HK-2 (cell line): Measurements from ENCODE around the gene EIF3C.
"Not testable (repeated sequence)": the region's sequence is repeated elsewhere in the genome, so short reads cannot be mapped to it uniquely, and the experiment has no call there.

Source experiments
- DNase-seq: peaks from one replicate; pipeline ENCODE4 v3.0.0-alpha.2; 2018; ENCODE audit not compliant: unreplicated experiment

The EIF3C gene, protein sequence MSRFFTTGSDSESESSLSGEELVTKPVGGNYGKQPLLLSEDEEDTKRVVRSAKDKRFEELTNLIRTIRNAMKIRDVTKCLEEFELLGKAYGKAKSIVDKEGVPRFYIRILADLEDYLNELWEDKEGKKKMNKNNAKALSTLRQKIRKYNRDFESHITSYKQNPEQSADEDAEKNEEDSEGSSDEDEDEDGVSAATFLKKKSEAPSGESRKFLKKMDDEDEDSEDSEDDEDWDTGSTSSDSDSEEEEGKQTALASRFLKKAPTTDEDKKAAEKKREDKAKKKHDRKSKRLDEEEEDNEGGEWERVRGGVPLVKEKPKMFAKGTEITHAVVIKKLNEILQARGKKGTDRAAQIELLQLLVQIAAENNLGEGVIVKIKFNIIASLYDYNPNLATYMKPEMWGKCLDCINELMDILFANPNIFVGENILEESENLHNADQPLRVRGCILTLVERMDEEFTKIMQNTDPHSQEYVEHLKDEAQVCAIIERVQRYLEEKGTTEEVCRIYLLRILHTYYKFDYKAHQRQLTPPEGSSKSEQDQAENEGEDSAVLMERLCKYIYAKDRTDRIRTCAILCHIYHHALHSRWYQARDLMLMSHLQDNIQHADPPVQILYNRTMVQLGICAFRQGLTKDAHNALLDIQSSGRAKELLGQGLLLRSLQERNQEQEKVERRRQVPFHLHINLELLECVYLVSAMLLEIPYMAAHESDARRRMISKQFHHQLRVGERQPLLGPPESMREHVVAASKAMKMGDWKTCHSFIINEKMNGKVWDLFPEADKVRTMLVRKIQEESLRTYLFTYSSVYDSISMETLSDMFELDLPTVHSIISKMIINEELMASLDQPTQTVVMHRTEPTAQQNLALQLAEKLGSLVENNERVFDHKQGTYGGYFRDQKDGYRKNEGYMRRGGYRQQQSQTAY

DNA sequence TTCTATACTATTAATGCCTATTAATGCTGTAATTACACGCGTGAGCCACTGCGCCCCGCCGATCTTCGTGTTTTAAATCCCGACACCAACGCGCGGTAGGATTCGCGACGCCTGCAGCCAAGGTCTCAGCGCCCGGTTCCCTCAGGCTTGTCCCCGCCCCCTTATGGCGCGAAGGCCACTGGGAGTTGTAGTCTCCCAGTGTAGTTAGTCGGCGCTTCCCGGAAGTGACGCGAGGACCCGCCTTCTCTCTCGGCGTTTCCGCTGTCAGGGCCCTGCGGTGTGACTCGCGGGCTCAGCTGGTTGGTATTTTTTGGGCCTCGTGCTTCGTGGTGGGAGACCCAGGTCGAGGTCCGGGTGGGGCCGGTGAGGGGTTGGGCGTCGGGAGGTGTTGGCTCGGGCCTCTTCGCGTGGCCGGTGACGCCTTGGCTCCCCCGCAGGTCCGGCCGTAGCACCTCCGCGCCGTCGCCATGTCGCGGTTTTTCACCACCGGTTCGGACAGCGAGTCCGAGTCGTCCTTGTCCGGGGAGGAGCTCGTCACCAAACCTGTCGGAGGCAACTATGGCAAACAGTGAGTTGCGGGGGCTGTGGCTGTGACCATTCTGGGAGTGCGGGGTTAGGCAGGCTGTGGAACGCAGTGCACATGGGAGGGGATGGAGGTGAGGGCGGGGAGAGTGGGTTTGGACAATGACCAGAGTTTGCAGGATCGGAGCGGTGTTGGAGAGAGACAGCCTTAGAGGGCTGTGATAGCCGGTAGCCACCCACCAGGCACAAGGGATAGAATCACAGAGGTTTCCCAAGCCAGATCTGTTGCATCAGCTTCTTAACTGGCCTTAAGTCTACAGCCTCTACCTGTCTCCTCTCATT is at the start of gene EIF3C:
Gene EIF3C (plus strand): TSS at position 245 of the 864 bp plus-strand sequence. CDS start 223 bp downstream, at position 468.
- not testable (repeated sequence) for DNase-seq

DNA sequence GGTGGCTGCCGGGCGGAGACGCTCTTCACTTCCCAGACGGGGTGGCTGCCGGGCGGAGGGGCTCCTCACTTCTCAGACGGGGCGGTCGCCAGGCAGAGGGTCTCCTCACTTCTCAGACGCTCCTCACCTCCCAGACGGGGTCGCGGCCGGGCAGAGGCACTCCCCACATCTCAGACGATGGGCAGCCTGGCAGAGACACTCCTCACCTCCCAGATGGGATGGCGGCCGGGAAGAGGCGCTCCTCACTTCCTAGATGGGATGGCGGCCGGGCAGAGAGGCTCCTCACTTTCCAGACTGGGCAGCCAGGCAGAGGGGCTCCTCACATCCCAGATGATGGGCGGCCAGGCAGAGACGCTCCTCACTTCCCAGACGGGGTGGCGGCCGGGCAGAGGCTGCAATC is 45.0 kb upstream of the EIF3C start:
- DNase-seq, result not testable (repeated sequence)

DNA sequence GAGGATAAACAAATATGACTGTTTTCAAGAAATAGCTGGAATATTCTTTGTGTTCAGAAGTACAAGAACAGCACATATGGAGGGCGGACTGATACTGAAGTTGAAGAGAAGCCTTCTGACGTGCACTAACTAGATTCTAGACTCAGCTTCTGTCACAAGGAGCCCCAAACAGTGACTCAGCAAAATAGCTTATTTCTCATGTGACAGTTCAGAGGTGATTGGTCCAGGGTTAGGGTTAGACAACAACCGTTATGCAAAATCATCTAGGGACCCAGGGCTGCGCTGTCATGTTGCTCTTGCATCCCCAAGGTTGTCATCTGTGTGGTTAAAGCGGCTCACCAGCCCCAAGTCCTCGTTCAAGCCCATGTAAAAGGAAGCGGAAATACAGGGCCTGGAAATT is 43.8 kb upstream of the EIF3C start:
- not testable (repeated sequence) for DNase-seq

DNA sequence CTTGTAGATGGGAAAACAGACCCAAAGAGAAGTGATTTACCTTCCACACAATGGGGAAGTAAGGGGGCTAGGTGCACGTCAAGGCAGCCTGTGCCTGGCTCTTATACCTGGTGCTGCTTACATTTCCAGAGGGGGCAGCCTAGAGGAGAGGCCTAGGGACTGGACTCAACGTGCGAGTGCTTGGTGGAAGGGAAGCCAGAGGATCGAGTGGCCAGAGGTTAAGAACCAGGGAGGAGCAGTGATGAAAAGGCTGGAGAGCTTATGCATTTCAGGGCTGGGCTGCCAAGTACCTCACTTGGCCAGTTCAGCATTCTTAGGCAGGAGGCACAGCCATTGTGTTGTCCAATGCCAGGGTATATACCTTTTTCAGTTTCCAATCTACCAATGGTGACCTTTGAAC is 43.1 kb upstream of the EIF3C start:
- not testable (repeated sequence) for DNase-seq

DNA sequence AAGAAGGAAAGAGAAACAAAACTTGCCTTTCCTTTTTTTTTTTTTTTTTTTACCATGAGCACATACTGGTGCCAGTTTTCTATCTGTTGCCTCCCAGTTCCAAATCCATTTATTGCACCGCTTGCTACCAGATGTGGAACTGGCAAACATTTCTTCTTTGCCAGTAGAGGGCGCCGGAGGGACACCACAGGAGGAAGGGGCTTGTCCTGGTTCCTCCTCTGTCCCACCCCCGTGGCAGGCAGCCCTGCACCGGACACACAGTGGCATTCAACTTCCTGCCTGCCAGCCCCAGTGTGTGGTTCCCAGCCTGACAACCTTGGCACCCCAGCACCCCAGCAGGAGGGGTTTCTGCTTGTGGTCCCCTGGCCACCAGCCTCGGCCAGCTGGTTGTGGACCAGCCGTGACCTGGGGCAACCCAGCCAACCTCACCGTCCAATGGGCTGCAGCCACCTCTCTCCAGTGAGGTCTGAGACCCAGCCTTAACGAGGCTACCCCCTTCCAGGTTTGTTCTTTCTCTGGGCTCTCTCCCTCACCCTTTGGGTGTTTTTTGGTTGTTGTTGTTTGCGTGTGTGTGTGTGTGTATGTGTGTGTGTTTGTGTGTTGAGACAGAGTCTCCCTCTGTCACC is 22.8 kb upstream of the EIF3C start:
- not testable (repeated sequence) for DNase-seq

DNA sequence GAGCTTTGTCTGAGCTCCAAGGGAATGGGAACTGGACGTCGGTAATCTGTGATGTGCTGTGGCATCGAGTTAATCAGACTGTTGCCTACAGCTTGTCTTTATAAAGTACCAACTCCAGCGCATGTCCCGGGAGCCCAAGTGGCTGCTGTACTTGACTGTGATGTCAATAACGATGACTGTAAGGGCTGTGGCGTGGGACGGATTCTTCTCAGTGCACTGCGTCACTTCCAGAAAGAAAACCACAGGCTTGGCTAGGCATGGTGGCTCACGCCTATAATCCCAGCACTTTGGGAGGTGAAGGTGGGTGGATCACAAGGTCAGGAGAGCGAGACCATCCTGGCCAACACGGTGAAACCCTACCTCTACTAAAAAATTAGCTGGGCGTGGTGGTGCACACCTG is 21.8 kb upstream of the EIF3C start:
- not testable (repeated sequence) for DNase-seq

DNA sequence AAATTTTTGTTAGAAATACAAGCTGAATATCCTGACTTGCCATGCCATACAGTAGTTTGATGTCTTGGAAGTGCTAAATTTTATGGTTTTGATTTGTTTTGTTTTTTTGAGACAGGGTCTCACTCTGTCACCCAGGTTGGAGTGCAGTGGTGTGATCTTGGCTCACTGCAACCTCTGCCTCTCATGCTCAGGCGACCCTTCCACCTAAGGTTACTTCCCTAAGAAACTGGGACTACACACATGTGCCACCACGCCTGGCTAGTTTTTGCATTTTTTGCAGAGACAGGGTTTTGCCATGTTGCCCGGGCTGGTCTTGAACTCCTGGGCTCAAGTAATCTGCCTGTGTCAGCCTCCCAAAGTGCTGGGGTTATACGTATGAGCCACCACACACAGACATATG is 19.5 kb upstream of the EIF3C start:
- DNase-seq, result not testable (repeated sequence)

DNA sequence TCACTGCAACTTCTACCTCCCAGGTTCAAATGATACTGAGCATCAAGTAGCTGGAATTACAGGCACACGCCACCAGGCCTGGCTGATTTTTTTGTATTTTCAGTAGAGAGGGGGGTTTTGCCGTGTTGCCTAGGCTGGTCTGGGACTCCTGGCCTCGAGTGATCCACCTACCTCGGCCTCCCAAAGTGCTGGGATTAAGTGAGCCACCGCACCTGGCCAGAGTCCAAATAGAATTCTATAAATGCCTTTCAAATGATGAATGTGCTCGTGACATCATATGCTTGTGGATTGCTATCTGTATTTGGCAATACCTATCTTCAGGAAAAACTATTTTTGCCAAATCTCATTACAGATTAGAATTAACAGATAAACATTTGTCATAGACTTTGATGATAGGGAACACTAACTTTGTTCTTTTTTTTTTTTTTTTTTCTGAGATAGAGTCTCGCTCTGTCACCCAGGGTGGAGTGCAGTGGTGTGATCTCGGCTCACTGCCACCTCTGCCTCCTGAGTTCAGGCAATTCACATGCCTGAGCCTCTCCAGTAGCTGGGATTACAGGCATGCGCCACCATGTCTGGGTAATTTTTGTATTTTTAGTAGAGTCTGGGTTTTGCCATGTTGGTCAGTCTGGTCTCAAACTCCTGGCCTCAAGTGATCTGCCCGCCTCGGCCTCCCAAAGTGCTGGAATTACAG is 17.9 kb upstream of the EIF3C start:
- not testable (repeated sequence) for DNase-seq

DNA sequence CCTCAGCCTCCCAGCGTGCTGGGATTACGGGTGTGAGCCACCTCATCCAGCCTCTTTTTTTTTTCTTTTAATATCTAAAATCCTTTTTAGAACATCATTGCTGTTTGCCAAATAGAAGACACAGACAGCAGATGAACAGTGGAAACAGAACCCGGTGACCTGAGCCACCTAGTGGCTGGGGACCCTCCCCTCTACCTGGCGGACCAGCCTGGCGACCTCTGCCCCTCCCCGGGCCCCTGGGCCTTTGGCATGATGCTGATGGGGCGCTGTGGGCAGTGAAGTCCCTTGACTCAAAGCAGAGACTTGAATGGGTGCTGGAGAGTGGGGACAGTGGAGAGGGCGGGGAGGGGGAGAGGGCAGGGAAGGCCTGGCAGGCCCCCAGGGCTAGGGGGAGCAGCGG is 11.5 kb upstream of the EIF3C start:
- not testable (repeated sequence) for DNase-seq

DNA sequence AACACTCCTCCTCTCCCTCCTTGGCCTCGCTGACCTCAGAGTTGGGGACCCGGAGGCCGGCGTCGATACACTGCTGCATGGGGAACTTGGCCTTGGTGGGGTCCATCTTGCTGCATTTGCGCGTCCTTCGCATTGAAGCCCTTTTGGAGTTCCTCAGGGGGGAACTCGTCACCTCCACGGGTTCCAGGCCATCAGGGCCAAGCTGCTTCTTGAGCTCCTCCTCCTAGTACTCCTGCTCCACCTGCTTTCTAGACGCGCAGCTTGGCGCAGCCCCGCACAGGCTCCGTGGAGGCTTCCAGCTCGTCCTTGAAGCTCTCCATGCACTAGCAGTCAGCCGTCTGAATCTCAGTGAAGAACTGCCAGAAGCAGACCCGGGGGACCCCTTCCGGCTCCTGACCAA is 10.9 kb upstream of the EIF3C start:
- not testable (repeated sequence) for DNase-seq

DNA sequence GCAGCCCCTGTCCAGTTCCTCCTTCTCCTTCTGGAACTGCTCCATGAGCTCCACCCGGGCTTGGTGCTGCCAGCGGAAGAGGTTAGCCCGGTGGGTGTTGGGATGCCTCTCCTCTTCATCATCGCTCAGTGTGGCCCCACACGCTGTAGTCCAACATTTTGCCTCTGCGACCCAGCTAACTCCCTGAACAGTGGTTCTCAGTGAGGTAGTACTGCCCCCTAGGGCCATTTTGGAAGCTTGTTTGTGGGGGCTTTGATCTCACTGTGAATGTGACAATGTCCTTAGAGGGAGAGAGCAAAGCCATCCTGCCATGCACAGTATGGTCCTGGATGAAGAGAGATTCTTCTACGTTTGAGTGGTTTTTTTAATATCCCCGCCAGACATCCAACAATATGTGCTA is 9.9 kb upstream of the EIF3C start:
- DNase-seq, result not testable (repeated sequence)

DNA sequence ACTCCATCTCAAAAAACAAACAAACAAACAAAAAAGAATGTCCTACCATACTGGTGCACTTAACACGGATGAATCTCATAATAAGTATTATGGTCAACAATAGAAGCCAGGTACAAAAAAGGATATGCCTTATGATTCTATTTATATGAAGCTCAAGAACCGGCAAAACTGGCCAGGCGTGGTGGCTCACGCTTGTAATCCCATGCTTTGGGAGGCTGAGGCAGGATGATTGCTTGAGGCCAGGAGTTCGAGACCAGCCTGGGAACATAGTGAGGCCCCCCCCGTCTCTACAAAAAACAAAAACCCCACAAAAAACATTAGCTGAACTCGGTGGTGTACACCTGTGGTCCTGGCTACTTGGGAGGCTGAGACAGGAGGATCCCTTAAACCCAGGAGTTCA is 7.0 kb upstream of the EIF3C start:
- DNase-seq, result not testable (repeated sequence)

DNA sequence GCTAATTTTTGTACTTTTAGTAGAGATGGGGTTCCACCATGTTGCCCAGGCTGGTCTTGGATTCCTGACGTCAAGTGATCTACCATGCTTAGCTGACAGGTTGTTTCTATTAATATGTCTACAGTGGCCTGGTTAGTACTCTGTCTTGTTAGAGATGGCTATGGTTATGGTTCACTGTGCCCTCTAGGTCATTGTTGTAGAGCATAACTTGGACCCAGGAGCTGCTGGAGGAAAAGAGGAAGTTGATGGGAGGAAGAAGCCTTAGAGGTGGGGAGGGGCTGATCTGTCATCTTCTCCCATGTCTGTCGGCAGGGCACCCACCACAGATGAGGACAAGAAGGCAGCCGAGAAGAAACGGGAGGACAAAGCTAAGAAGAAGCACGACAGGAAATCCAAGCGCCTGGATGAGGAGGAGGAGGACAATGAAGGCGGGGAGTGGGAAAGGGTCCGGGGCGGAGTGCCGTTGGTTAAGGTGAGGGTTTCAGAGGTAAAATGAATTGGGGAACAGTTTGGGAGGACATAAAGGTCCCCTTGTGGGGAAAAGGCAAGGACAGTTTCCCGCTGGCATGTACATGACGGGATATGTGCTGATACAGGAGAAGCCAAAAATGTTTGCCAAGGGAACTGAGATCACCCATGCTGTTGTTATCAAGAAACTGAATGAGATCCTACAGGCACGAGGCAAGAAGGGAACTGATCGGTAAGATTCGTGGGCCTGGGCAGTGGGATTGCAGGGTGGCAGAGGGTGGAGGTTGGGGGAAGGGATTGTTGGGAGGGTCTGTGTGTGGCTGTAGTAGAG is 11.8 kb downstream of the EIF3C start:
- not testable (repeated sequence) for DNase-seq

DNA sequence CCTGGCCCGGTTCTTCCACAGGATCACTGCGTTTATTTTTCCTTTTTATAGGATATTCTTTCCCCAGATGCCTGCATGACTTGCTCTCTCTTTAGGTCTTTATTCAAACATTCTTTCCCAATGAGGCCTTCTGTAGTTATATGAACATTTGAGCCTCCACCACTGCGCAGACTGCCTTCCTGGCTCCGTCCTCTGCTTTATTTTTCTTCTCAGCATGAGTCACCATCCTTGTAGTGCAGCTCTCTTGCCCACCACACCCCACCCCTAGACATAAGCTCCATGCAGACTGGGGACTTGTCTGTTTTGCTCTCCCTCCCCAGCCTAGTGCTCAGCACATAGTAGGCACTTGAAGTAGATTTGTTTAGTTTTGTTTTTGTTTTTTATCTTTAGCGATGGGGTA is 20.0 kb downstream of the EIF3C start:
- not testable (repeated sequence) for DNase-seq

DNA sequence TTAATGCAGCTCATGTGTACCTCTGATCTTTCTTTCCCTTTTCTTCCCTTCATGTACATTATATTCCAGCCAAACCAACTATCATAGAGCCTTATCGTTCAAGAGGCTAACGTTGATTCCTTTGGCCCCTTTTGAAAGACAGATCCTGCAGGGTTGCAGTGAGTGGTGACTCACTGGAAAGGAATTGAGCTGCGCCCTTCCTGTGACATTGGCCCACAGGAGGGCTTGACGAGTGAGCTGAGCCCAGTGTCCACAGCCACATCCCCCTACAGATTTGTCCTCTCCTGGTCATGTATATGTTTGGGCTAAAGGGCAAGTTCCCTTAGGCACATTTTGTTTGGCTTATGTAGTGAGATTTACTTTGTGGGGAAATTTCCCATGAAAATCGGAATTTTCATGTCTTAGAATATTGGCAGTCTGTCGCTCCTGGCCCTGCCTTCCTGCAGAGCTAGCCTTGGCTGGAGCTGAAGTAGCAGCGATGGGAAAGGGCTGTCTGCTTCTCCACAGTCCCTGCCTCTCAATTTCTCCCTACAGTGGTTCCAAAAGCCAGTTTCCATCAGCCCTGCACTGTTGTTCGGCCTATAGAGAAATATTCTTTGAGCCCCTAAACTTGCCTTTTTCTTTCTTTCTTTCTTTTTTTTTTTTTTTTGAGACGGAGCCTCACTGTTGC is 21.3 kb downstream of the EIF3C start:
- DNase-seq, result not testable (repeated sequence)

DNA sequence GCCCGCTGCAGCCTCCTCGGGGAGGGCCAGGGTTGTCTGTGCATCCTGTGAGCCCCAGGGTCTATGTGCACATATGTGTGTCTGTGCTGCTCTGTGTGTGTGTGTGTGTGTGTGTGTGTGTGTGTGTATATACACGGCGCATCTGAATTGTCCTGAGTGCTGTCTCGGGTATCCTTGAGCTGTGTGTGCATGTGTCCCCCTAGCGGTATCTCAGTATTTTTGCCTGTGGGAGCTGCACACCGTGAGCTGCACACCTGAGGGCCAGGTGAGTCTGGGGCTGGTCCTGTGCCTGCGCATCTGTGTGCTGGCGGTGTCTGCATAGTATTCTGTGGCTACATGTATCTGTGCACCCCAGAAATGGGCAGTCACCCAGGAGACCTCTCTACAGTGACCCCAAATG is 28.5 kb downstream of the EIF3C start:
- DNase-seq, result not testable (repeated sequence)

DNA sequence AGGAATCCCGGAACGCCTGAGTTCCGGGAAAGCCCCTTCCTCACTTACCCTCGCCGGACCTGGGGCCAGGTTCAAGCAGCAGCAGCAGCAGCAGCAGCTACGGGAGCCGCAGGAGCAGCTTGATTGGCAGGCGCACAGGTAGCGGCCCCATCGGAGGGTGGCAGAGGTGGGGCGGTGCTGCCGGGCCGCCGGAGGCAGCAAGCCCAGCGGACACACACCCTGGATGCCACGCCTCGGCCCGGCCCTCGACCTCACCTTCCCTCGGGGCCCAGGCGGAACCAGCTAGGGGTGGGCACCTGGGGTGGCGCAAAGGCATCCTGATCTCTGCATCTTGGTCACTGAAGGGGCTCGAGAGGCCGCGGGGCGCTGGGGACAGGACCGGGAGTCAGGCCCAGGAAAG is 29.4 kb downstream of the EIF3C start:
- not testable (repeated sequence) for DNase-seq

DNA sequence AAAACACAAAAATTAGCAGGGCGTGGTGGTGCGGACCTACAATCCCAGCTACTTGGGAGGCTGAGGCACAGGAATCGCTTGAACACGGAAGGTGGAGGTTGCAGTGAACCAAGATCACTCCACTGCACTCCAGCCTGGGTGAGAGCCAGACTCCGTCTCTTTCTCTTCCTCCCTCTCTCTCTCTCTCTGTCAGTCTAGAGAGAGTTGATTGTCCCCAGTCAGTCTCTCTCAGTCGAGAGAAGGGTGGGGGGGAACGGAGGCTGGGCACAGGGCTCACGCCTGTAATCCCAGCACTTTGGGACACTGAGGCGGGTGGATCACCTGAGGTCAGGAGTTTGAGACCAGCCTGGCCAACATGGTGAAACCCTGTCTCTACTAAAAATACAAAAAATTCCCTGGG is 30.0 kb downstream of the EIF3C start:
- not testable (repeated sequence) for DNase-seq
